Mesenchymal stem cell (in vitro differentiated cells and primary cell): ENCODE results near the gene CAMSAP2.
"Not testable (repeated sequence)": the region's sequence is repeated elsewhere in the genome, so short reads cannot be mapped to it uniquely, and the experiment has no call there.

Experiments used
- DNase-seq: peaks from one replicate; pipeline ENCODE4 v3.0.0-alpha.2; 2013
- H2AFZ ChIP-seq: one replicate; pipeline ENCODE4 v1.6.1; 2013; ENCODE audit warnings: low read depth, mild to moderate bottlenecking, control low read depth, inconsistent platforms, low read length, moderate library complexity
- H2AK5ac ChIP-seq: 2 replicates; pipeline ENCODE4 v1.6.1; 2013; ENCODE audit warnings: low read length, moderate library complexity, mild to moderate bottlenecking, inconsistent platforms; ENCODE audit not compliant: severe bottlenecking
- H2BK120ac ChIP-seq: one replicate; pipeline ENCODE4 v1.6.1; 2013; ENCODE audit warnings: low read depth, mild to moderate bottlenecking, inconsistent platforms, low read length, moderate library complexity
- H2BK12ac ChIP-seq, 2 experiments: one replicate each; pipeline ENCODE4 v1.6.1; 2013; ENCODE audit warnings: inconsistent platforms in 2 of 2, low read length in 2 of 2, mild to moderate bottlenecking in 2 of 2, moderate library complexity in 2 of 2, control low read depth in 1 of 2
- H2BK15ac ChIP-seq: one replicate; pipeline ENCODE4 v1.6.1; 2013; ENCODE audit warnings: mild to moderate bottlenecking, low read depth, inconsistent platforms; ENCODE audit not compliant: poor library complexity, severe bottlenecking
- H2BK5ac ChIP-seq: 2 replicates; pipeline ENCODE4 v1.6.1; 2013; ENCODE audit warnings: low read depth, mild to moderate bottlenecking, low read length, control low read depth, inconsistent platforms; ENCODE audit not compliant: poor library complexity, severe bottlenecking
- H3K14ac ChIP-seq, 2 experiments: one replicate each; pipeline ENCODE4 v1.6.1; 2013; ENCODE audit warnings: inconsistent platforms in 2 of 2, low read length in 2 of 2, control low read depth in 1 of 2, mild to moderate bottlenecking in 1 of 2, moderate library complexity in 1 of 2
- H3K18ac ChIP-seq, 2 experiments: one replicate each; pipeline ENCODE4 v1.6.1; 2013; ENCODE audit warnings: inconsistent platforms in 2 of 2, low read length in 2 of 2, control low read depth in 1 of 2, low read depth in 1 of 2, mild to moderate bottlenecking in 1 of 2
- H3K23ac ChIP-seq, 2 experiments: one replicate each; pipeline ENCODE4 v1.6.1; 2013; ENCODE audit warnings: inconsistent platforms in 2 of 2, low read length in 2 of 2, mild to moderate bottlenecking in 2 of 2, moderate library complexity in 2 of 2, control low read depth in 1 of 2
- H3K27ac ChIP-seq: 2 replicates; pipeline ENCODE4 v1.5.1; 2013; ENCODE audit warnings: mild to moderate bottlenecking, moderate library complexity, low read length, control low read depth, inconsistent platforms; ENCODE audit not compliant: poor library complexity, severe bottlenecking
- H3K27me3 ChIP-seq, 2 experiments: 2 replicates each; pipeline versions ENCODE4 v1.6.1 to v1.7.0; 2013; ENCODE audit warnings: low read length in 2 of 2, mild to moderate bottlenecking in 2 of 2, moderate library complexity in 2 of 2, control low read depth in 1 of 2, inconsistent platforms in 1 of 2; ENCODE audit not compliant: control insufficient read depth in 1 of 2, insufficient read depth in 1 of 2
- H3K36me3 ChIP-seq, 2 experiments: 2 replicates each; pipeline versions ENCODE4 v1.6.1 to v1.7.0; 2013; ENCODE audit warnings: low read length in 2 of 2, control low read depth in 1 of 2, inconsistent platforms in 1 of 2, low read depth in 1 of 2, mild to moderate bottlenecking in 1 of 2; ENCODE audit not compliant: insufficient read depth in 2 of 2, control insufficient read depth in 1 of 2
- H3K4ac ChIP-seq, 2 experiments: one replicate each; pipeline ENCODE4 v1.6.1; 2013; ENCODE audit warnings: inconsistent platforms in 2 of 2, low read length in 2 of 2, mild to moderate bottlenecking in 2 of 2, moderate library complexity in 2 of 2, control low read depth in 1 of 2, low read depth in 1 of 2
- H3K4me1 ChIP-seq: 2 replicates; pipeline ENCODE4 v1.6.1; 2013; ENCODE audit warnings: low read depth, low read length, control low read depth; ENCODE audit not compliant: control insufficient read depth, insufficient read depth
- H3K4me2 ChIP-seq: 2 replicates; pipeline ENCODE4 v1.6.1; 2013; ENCODE audit warnings: low read length, mild to moderate bottlenecking, inconsistent platforms; ENCODE audit not compliant: poor library complexity, severe bottlenecking
- H3K4me3 ChIP-seq, 2 experiments: 2 replicates each; pipeline versions ENCODE4 v1.5.1 to v1.7.0; 2013; ENCODE audit warnings: low read length in 2 of 2, mild to moderate bottlenecking in 2 of 2, control low read depth in 1 of 2, low read depth in 1 of 2; ENCODE audit not compliant: insufficient read depth in 1 of 2
- H3K79me1 ChIP-seq: replicated peaks from 2 replicates; pipeline ENCODE4 v1.6.1; 2013; ENCODE audit warnings: mild to moderate bottlenecking, control low read depth, low read length, inconsistent platforms; ENCODE audit not compliant: poor library complexity, severe bottlenecking
- H3K9ac ChIP-seq: 2 replicates; pipeline ENCODE4 v1.7.0; 2013; ENCODE audit warnings: mild to moderate bottlenecking, low read length, moderate library complexity
- H3K9me3 ChIP-seq: 2 replicates; pipeline ENCODE4 v1.7.0; 2013; ENCODE audit warnings: mild to moderate bottlenecking, low read length; ENCODE audit not compliant: control insufficient read depth
- H4K8ac ChIP-seq: one replicate; pipeline ENCODE4 v1.6.1; 2013; ENCODE audit warnings: inconsistent platforms, mild to moderate bottlenecking, low read length, moderate library complexity
- H4K91ac ChIP-seq: one replicate; pipeline ENCODE4 v1.6.1; 2013; ENCODE audit warnings: mild to moderate bottlenecking, low read length, inconsistent platforms
- WGBS: methylation state at CpG from one replicate; pipeline ENCODE4 v1.1.7; 2013; ENCODE audit warnings: mixed read lengths; 5-methylcytosine and 5-hydroxymethylcytosine counted together

Gene CAMSAP2

DNA sequence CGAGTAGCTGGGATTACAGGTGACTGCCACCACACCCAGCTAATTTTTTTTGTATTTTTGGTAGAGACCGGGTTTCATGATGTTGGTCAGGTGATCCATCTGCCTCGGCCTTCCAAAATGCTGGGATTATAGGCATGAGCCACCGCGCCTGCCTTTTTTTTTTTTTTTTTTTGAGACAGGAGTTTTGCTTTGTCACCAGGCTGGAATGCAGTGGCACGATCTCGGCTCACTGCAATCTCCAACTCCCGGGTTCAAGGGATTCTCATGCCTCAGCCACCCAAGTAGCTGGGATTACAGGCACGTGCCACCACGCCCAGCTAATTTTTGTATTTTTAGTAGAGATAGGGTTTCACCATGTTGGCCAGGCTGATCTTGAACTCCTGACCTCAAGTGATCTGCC lies 12.1 kb downstream of the CAMSAP2 start:
- not testable (repeated sequence) for H3K18ac ChIP-seq, H2BK120ac ChIP-seq, H3K14ac ChIP-seq, H3K27me3 ChIP-seq, H3K4ac ChIP-seq, DNase-seq, H2AK5ac ChIP-seq, H3K9me3 ChIP-seq, H3K9ac ChIP-seq, H2BK15ac ChIP-seq, H3K4me3 ChIP-seq, H2BK12ac ChIP-seq, H3K4me2 ChIP-seq, H3K23ac ChIP-seq, H2AFZ ChIP-seq, H4K8ac ChIP-seq, H4K91ac ChIP-seq, H2BK5ac ChIP-seq, H3K27ac ChIP-seq, H3K4me1 ChIP-seq
- H3K36me3 ChIP-seq, result peaks cover 8 to 15% of the 10 kb centered on the region in 2 experiments
- WGBS, result 90% methylated on average over 10 of the region's 10 CpGs
- H3K79me1 ChIP-seq, result peaks cover 17% of the 10 kb centered on the region

DNA sequence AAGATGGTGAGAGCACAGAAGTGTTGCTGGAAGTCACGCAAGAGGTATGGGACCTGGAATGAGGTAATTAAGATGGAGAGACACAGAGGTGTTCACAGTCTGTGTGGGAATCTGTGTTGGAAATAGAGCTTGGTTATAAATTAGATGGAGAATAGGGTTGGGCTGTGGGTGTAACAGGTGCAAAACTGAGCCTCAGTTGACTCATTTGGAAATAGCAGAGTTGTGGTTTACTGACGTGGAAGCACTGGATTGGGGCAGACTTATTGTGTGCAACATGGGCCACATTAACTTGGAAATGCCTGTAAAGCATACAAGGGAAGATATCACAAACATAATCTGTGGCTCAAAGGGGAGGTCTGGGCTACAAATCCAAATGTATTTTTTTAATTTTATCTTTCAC lies 13.0 kb downstream of the CAMSAP2 start:
- Histone ChIP-seq H2BK15ac (no peak overlapping the region), H3K27me3 (no peaks in the 10 kb centered on the region), H3K4ac (no peak overlapping the region), H3K79me1 (peaks cover 18% of the 10 kb centered on the region), H3K23ac (no peak overlapping the region), H2BK5ac (no peak overlapping the region), H3K36me3 (peaks cover 7 to 15% of the 10 kb centered on the region in 2 experiments), H2AFZ (no peak overlapping the region), H4K8ac (no peak overlapping the region), H2BK12ac (no peak overlapping the region), H3K27ac (no peak overlapping the region), H2AK5ac (no peak overlapping the region), H2BK120ac (no peak overlapping the region), H3K4me1 (no peaks in the 10 kb centered on the region), H3K4me3 (no peak overlapping the region), H3K14ac (no peak overlapping the region), H4K91ac (no peak overlapping the region), H3K18ac (no peak overlapping the region), H3K9me3 (no peaks in the 10 kb centered on the region), H3K4me2 (no peak overlapping the region), H3K9ac (no peak overlapping the region)
- no peak for DNase-seq
- WGBS, result 94% methylated on average over 2 of the region's 2 CpGs

DNA sequence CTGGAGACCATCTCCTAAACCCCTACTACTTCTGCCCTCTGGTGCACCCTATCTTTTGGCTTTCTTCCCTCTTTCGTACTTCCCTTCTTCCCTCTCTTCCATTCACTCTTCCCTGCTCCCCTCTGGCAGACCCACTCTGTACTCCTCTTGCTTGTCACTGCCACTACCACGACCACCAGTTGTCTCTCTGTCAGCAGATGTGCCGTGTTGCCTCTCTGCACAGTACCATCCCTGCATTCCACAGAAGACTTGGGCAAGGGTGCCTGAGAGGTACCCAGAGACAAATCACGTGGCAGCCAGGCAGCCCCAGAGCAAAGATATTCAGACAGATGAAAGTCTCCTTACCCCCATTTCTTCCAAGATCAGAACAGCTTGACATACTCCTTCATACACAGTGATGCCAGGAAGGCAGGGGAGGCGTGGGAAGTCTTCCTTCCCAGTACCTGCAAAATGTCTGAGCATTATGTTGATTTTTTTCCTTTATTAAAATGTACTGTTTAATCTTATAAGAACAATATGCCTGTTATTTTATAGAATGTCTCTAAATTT lies 15.0 kb downstream of the CAMSAP2 start:
- WGBS, result 96% methylated on average over 4 of the region's 5 CpGs

DNA sequence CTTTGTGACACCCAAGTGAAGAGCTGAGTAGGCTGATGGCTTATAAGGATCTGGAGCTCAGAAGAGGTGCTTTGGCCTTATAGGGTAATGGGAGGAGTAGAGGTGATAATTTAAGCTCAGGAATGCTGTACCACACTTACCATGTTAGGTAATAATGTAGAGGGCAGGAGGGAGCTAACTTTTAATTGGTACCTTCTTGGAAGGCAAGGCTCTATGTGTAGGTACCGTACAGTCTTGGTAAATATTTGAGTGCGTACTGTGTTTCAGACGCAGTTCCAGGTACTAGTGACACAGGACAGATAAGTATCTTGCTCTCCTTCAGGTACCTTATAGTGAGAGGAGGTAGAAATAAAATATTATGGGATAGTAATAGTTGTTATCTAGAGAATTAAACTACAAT lies 16.8 kb downstream of the CAMSAP2 start:
- Histone ChIP-seq H2AK5ac (no peak overlapping the region), H2AFZ (no peak overlapping the region), H3K27me3 (no peaks in the 10 kb centered on the region), H3K9me3 (no peaks in the 10 kb centered on the region), H3K14ac (no peak overlapping the region), H4K91ac (no peak overlapping the region), H2BK5ac (no peak overlapping the region), H2BK15ac (no peak overlapping the region), H2BK12ac (no peak overlapping the region), H3K36me3 (peaks cover 6 to 12% of the 10 kb centered on the region in 2 experiments), H3K23ac (no peak overlapping the region), H3K18ac (no peak overlapping the region), H3K4me3 (no peak overlapping the region), H3K9ac (no peak overlapping the region), H3K4ac (no peak overlapping the region), H3K79me1 (peaks cover 22% of the 10 kb centered on the region), H3K4me2 (no peak overlapping the region), H3K27ac (no peak overlapping the region), H3K4me1 (no peaks in the 10 kb centered on the region), H4K8ac (no peak overlapping the region), H2BK120ac (no peak overlapping the region)
- DNase-seq, result no peak
- 98% methylated on average over 3 of the region's 3 CpGs for WGBS

More for the DNA sequence above, 15.0 kb downstream of the CAMSAP2 start:
- Histone ChIP-seq H3K79me1 (peaks cover 16% of the 10 kb centered on the region), H3K4ac (no peak overlapping the region), H3K23ac (no peak overlapping the region), H3K14ac (no peak overlapping the region), H3K27me3 (no peaks in the 10 kb centered on the region), H3K18ac (no peak overlapping the region), H3K4me3 (no peak overlapping the region), H2BK15ac (no peak overlapping the region), H4K8ac (no peak overlapping the region), H4K91ac (no peak overlapping the region), H2BK120ac (no peak overlapping the region), H3K27ac (no peak overlapping the region), H3K9ac (no peak overlapping the region), H2BK12ac (no peak overlapping the region), H3K36me3 (peaks cover 3 to 15% of the 10 kb centered on the region in 2 experiments), H3K4me1 (no peaks in the 10 kb centered on the region), H3K4me2 (no peak overlapping the region), H2BK5ac (no peak overlapping the region), H3K9me3 (no peaks in the 10 kb centered on the region), H2AK5ac (no peak overlapping the region), H2AFZ (no peak overlapping the region)
- DNase-seq, result no peak
